Measurements from ENCODE around the gene C5orf24.
"Not testable (repeated sequence)": the region's sequence is repeated elsewhere in the genome, so short reads cannot be mapped to it uniquely, and the experiment has no call there.

GRCh38 chr5:134881711-134882110, 35.9 kb downstream of the C5orf24 start:
- not testable (repeated sequence) for TF ChIP-seq POLR2A (IDR thresholded peaks at IDR 0.05; ENCODE audit: low read depth, low read length); TAF1 (IDR thresholded peaks at IDR 0.05; ENCODE audit: borderline replicate concordance, low read depth, low read length); HCFC1 (IDR thresholded peaks at IDR 0.05; ENCODE audit: low read length)
- TF ChIP-seq, protein P1, sequence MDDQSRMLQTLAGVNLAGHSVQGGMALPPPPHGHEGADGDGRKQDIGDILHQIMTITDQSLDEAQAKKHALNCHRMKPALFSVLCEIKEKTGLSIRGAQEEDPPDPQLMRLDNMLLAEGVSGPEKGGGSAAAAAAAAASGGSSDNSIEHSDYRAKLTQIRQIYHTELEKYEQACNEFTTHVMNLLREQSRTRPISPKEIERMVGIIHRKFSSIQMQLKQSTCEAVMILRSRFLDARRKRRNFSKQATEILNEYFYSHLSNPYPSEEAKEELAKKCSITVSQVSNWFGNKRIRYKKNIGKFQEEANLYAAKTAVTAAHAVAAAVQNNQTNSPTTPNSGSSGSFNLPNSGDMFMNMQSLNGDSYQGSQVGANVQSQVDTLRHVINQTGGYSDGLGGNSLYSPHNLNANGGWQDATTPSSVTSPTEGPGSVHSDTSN (IDR thresholded peaks at IDR 0.05; ENCODE audit: insufficient replicate concordance, low read depth, low read length), result not testable (repeated sequence)

All from GM12878 (cell line).